Breast epithelium (tissue), 3 donors: Measurements from ENCODE around the gene THSD4.

Source experiments
- POLR2A ChIP-seq: fragments of 450-650 bp; IDR thresholded peaks from one replicate; pipeline ENCODE4 v1.6.1; 2016; ENCODE audit warnings: antibody characterized with exemption, mild to moderate bottlenecking, moderate library complexity
- TF ChIP-seq, protein P1 (sequence below), 3 donors: fragments of 450-650 bp; IDR thresholded peaks; one replicate each; pipeline ENCODE4 v1.5.1; 2016 to 2017; ENCODE audit warnings: antibody characterized with exemption in 3 of 3, mild to moderate bottlenecking in 3 of 3, moderate library complexity in 3 of 3

DNA sequence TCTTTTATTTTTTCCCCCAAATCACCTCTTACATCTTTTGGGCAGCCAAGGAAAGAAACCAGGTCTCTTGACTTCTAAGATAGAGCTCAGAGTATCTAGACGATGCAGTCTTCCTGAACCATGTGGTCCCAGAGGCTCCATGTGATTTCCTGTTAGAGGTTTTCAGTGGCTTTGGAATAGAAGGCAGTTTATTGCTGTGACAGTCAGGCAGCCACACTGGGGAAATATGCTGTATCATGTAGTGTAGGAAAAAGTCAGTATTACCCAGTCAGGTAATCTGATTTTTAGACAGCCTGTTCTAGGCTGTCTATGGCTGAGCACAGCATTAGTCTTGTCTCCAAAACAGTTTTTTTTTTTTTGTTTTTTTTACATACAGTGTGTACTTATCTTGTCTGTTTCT, 294.3 kb downstream of the THSD4 start:
- no peak for TF ChIP-seq POLR2A
- TF ChIP-seq, protein P1, sequence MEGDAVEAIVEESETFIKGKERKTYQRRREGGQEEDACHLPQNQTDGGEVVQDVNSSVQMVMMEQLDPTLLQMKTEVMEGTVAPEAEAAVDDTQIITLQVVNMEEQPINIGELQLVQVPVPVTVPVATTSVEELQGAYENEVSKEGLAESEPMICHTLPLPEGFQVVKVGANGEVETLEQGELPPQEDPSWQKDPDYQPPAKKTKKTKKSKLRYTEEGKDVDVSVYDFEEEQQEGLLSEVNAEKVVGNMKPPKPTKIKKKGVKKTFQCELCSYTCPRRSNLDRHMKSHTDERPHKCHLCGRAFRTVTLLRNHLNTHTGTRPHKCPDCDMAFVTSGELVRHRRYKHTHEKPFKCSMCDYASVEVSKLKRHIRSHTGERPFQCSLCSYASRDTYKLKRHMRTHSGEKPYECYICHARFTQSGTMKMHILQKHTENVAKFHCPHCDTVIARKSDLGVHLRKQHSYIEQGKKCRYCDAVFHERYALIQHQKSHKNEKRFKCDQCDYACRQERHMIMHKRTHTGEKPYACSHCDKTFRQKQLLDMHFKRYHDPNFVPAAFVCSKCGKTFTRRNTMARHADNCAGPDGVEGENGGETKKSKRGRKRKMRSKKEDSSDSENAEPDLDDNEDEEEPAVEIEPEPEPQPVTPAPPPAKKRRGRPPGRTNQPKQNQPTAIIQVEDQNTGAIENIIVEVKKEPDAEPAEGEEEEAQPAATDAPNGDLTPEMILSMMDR (IDR thresholded peaks at IDR 0.05): no peak
